Skin of body (tissue), 3 donors: Measurements from ENCODE around the gene SPATA31A3. TPM values are rescaled to one million over a fixed set of nuclear protein-coding genes. Genes with fewer than 3 reads are reported as not detected.
"Not testable (repeated sequence)": the region's sequence is repeated elsewhere in the genome, so short reads cannot be mapped to it uniquely, and the experiment has no call there.

Experiments used
- DNase-seq: peaks from one replicate; lab custom pipeline; 2025; lab: John Stamatoyannopoulos, UW
- small RNA-seq: library from RNA; depleted of rRNA; stranded (forward); fragments of <200 nt; gene quantifications from one replicate; pipeline ENCODE3, GENCODE V24; 2014; ENCODE audit warnings: low replicate concordance
- total RNA-seq: library from RNA; depleted of rRNA; stranded (reverse); fragments of >200 nt; gene quantifications from one replicate; pipeline ENCODE4 v1.2.3, GENCODE V29; 2014

Gene SPATA31A3
- not detected for total RNA-seq

- not testable (repeated sequence) for DNase-seq
Measured at GRCh38 chr9:66992450-66992849, at the start of gene SPATA31A3. SPATA31A3 (minus strand) TSS chr9:66992550; CDS start chr9:66992521, 29 bp downstream.

- DNase-seq: not testable (repeated sequence)
Measured at GRCh38 chr9:66952576-66952975, 39.8 kb downstream of the SPATA31A3 start.

- not testable (repeated sequence) for DNase-seq
Measured at GRCh38 chr9:66942400-66943155, 49.8 kb downstream of the SPATA31A3 start.

GRCh38 chr9:66939878-66940830 lies 52.2 kb downstream of the SPATA31A3 start:
- DNase-seq: not testable (repeated sequence)

GRCh38 chr9:66938322-66938721 lies 54.0 kb downstream of the SPATA31A3 start:
- DNase-seq: not testable (repeated sequence)

GRCh38 chr9:66937662-66938061 lies 54.7 kb downstream of the SPATA31A3 start:
- DNase-seq: not testable (repeated sequence)

Small RNA genes lying within 50 kb of the gene (small RNA-seq; reads per million reads assigned to genes)
- gene AL353770.1 (not detected), gene AL353770.2 (not detected)

Other genes starting within 250 kb of the SPATA31A3 start
- gene ZNF658, start 91.8 kb downstream of the SPATA31A3 start, total RNA-seq: 9.6 TPM